Camera-type eye (tissue), 1 donor: ENCODE measurements around the gene WDR72. TPM values are rescaled to one million over a fixed set of nuclear protein-coding genes. Genes with fewer than 3 reads are reported as not detected.

Experiments used
- total RNA-seq: library from RNA; depleted of rRNA; stranded (reverse); fragments of >200 nt; gene quantifications from one replicate; pipeline ENCODE4 v1.2.3, GENCODE V29; 2014

The WDR72 gene
- 1.4 TPM for total RNA-seq

DNA sequence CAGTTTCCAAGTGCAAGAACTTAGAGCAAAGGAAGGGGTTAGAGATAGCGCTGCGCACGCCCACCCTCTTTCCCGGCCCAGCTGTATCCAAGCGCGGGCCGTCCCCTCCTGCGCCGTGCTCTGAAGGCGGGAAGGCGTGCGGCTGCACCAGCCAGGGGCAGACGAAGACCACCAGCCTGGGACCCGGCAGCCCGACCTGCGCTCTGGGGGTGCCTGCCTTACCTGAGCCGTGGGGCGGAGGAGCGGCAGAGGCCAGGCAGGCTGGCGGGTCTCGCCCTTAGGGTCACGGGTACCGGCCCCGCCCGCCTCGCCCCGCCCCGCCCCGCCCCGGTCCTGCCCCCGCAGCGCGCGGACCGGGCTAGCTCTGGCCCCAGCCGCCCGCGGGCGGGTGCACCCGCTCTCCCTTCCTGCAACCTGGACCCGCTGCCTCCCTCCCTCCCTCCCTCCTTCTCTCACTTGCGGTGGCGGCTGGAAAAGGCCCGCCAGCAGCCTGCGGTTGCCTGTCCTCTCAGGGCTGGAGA is at the start of gene WDR72:
TSS of gene WDR72 (minus strand) at position 253 of the 521 bp plus-strand sequence. CDS start 26,514 bp downstream, outside the sequence.

Other genes with a start within 250 kb of the WDR72 start
- 67.3 TPM for gene UNC13C, start 218.8 kb upstream of the WDR72 start, total RNA-seq